ENCODE measurements around the gene WWOX.

Gene WWOX

GRCh38 chr16:78570399-78571141 is 471.1 kb downstream of the WWOX start:
- no peak for DNase-seq (ENCODE audit: insufficient read length, low spot score)
- TF ChIP-seq CTCF (IDR thresholded peaks at IDR 0.05; ENCODE audit: insufficient read depth, missing control alignments), result no peak
- FAIRE-seq, result no peak

- no peak for TF ChIP-seq CTCF (IDR thresholded peaks at IDR 0.05; ENCODE audit: insufficient read depth, missing control alignments)
- no peak for DNase-seq (ENCODE audit: insufficient read length, low spot score)
- no peak for FAIRE-seq
Measured at GRCh38 chr16:78571434-78571833, 472.0 kb downstream of the WWOX start.

- DNase-seq (ENCODE audit: insufficient read length, low spot score), result no peak
- no peak for TF ChIP-seq CTCF (IDR thresholded peaks at IDR 0.05; ENCODE audit: insufficient read depth, missing control alignments)
- no peak for FAIRE-seq
Measured at GRCh38 chr16:78571898-78572358, 472.5 kb downstream of the WWOX start.

GRCh38 chr16:78574571-78574970 is 475.1 kb downstream of the WWOX start:
- no peak for DNase-seq (ENCODE audit: insufficient read length, low spot score)
- no peak for TF ChIP-seq CTCF (IDR thresholded peaks at IDR 0.05; ENCODE audit: insufficient read depth, missing control alignments)
- FAIRE-seq, result no peak

GRCh38 chr16:78576941-78577340 is 477.5 kb downstream of the WWOX start:
- TF ChIP-seq CTCF (IDR thresholded peaks at IDR 0.05; ENCODE audit: insufficient read depth, missing control alignments), result no peak
- FAIRE-seq (no peak), DNase-seq (ENCODE audit: insufficient read length, low spot score) (no peak)

- TF ChIP-seq CTCF (IDR thresholded peaks at IDR 0.05; ENCODE audit: insufficient read depth, missing control alignments), result no peak
- no peak for FAIRE-seq
Measured at GRCh38 chr16:78577630-78578029, 478.2 kb downstream of the WWOX start.

GRCh38 chr16:78579020-78579419 is 479.6 kb downstream of the WWOX start:
- no peak for FAIRE-seq
- no peak for TF ChIP-seq CTCF (IDR thresholded peaks at IDR 0.05; ENCODE audit: insufficient read depth, missing control alignments)
- no peak for DNase-seq (ENCODE audit: insufficient read length, low spot score)

More at GRCh38 chr16:78577630-78578029, 478.2 kb downstream of the WWOX start:
- DNase-seq (ENCODE audit: insufficient read length, low spot score), result no peak
